Measurements from ENCODE around the gene SYT15B. TPM values are rescaled to one million over a fixed set of nuclear protein-coding genes. Genes with fewer than 3 reads are reported as not detected.
"Not testable (repeated sequence)": the region's sequence is repeated elsewhere in the genome, so short reads cannot be mapped to it uniquely, and the experiment has no call there.

The SYT15B gene
- total and polyA plus RNA-seq, 2 donors (not counting 1 experiment from before 2014, with no cell fraction given), result 0.04 TPM; not detected in 1

- H3K27me3 Mint-ChIP-seq; H3K36me3 ChIP-seq (replicated peaks in 1 of 2; ENCODE audit: control extremely low read depth in 1 of 2, control insufficient read depth in 1 of 2, extremely low read depth in 1 of 2, insufficient read depth in 2 of 2, low read length in 1 of 2); ATAC-seq (ENCODE audit: low read depth); H3K9me3 ChIP-seq (ENCODE audit: control extremely low read depth in 1 of 3, control insufficient read depth in 2 of 3, insufficient read depth in 1 of 3, low read length in 2 of 3); H3K79me2 ChIP-seq (ENCODE audit: control insufficient read depth, insufficient read depth, low read length); DNase-seq; H3K4me2 ChIP-seq (replicated peaks; ENCODE audit: low read depth, low read length, poor library complexity, severe bottlenecking); H3K4me3 Mint-ChIP-seq; H3K4me1 Mint-ChIP-seq; CTCF ChIA-PET; H3K9ac ChIP-seq (ENCODE audit: low read length); POLR2A ChIA-PET; H4K20me1 ChIP-seq (ENCODE audit: control insufficient read depth, insufficient read depth, low read length, poor library complexity, severe bottlenecking); H3K4me3 ChIP-seq (ENCODE audit: control extremely low read depth in 1 of 5, extremely low read depth in 1 of 5, insufficient read depth in 1 of 5, low read depth in 2 of 5, low read length in 4 of 5); H3K27ac ChIP-seq (ENCODE audit: low read length in 2 of 2); H3K4me1 ChIP-seq (ENCODE audit: control insufficient read depth in 2 of 2, insufficient read depth in 2 of 2, low read length in 2 of 2); H3K9me3 Mint-ChIP-seq (ENCODE audit: insufficient read depth); intact Hi-C loops (cut with micrococcal nuclease); H2AFZ ChIP-seq (ENCODE audit: insufficient read depth, low read depth, low read length, poor library complexity, severe bottlenecking); H3K27me3 ChIP-seq (replicated peaks in 1 of 4; ENCODE audit: control extremely low read depth in 1 of 4, control insufficient read depth in 3 of 4, insufficient read depth in 4 of 4, low read length in 3 of 4); H3K27ac Mint-ChIP-seq: not testable (repeated sequence)
- WGBS (ENCODE audit: insufficient coverage), result no CpG with 5 or more reads among the region's 3 CpGs
Observed at GRCh38 chr10:47753176-47753575, 10.2 kb downstream of the SYT15B start.

GRCh38 chr10:47751821-47752220, 11.6 kb downstream of the SYT15B start:
- H3K27ac ChIP-seq (ENCODE audit: low read length in 2 of 2); H3K79me2 ChIP-seq (ENCODE audit: control insufficient read depth, insufficient read depth, low read length); DNase-seq; H4K20me1 ChIP-seq (ENCODE audit: control insufficient read depth, insufficient read depth, low read length, poor library complexity, severe bottlenecking); H3K4me1 ChIP-seq (ENCODE audit: control insufficient read depth in 2 of 2, insufficient read depth in 2 of 2, low read length in 2 of 2); H3K27ac Mint-ChIP-seq; H3K4me1 Mint-ChIP-seq; POLR2A ChIA-PET; H3K4me3 ChIP-seq (ENCODE audit: control extremely low read depth in 1 of 5, extremely low read depth in 1 of 5, insufficient read depth in 1 of 5, low read depth in 2 of 5, low read length in 4 of 5); H2AFZ ChIP-seq (ENCODE audit: insufficient read depth, low read depth, low read length, poor library complexity, severe bottlenecking); H3K9ac ChIP-seq (ENCODE audit: low read length); H3K27me3 ChIP-seq (replicated peaks in 1 of 4; ENCODE audit: control extremely low read depth in 1 of 4, control insufficient read depth in 3 of 4, insufficient read depth in 4 of 4, low read length in 3 of 4); CTCF ChIA-PET; H3K27me3 Mint-ChIP-seq; ATAC-seq (ENCODE audit: low read depth); H3K9me3 ChIP-seq (ENCODE audit: control extremely low read depth in 1 of 3, control insufficient read depth in 2 of 3, insufficient read depth in 1 of 3, low read length in 2 of 3); H3K36me3 ChIP-seq (replicated peaks in 1 of 2; ENCODE audit: control extremely low read depth in 1 of 2, control insufficient read depth in 1 of 2, extremely low read depth in 1 of 2, insufficient read depth in 2 of 2, low read length in 1 of 2); H3K4me2 ChIP-seq (replicated peaks; ENCODE audit: low read depth, low read length, poor library complexity, severe bottlenecking); H3K4me3 Mint-ChIP-seq; intact Hi-C loops (cut with micrococcal nuclease); H3K9me3 Mint-ChIP-seq (ENCODE audit: insufficient read depth): not testable (repeated sequence)
- WGBS (ENCODE audit: insufficient coverage), result no CpG with 5 or more reads among the region's 3 CpGs

- H2AFZ ChIP-seq (ENCODE audit: insufficient read depth, low read depth, low read length, poor library complexity, severe bottlenecking); H3K27ac ChIP-seq (ENCODE audit: low read length in 2 of 2); H3K36me3 ChIP-seq (replicated peaks in 1 of 2; ENCODE audit: control extremely low read depth in 1 of 2, control insufficient read depth in 1 of 2, extremely low read depth in 1 of 2, insufficient read depth in 2 of 2, low read length in 1 of 2); H3K27me3 Mint-ChIP-seq; H3K4me3 ChIP-seq (ENCODE audit: control extremely low read depth in 1 of 5, extremely low read depth in 1 of 5, insufficient read depth in 1 of 5, low read depth in 2 of 5, low read length in 4 of 5); DNase-seq; H3K9ac ChIP-seq (ENCODE audit: low read length); H3K4me1 ChIP-seq (ENCODE audit: control insufficient read depth in 2 of 2, insufficient read depth in 2 of 2, low read length in 2 of 2); ATAC-seq (ENCODE audit: low read depth); intact Hi-C loops (cut with micrococcal nuclease); H3K4me3 Mint-ChIP-seq; H3K79me2 ChIP-seq (ENCODE audit: control insufficient read depth, insufficient read depth, low read length); H3K4me2 ChIP-seq (replicated peaks; ENCODE audit: low read depth, low read length, poor library complexity, severe bottlenecking); H4K20me1 ChIP-seq (ENCODE audit: control insufficient read depth, insufficient read depth, low read length, poor library complexity, severe bottlenecking); CTCF ChIA-PET; POLR2A ChIA-PET; H3K27me3 ChIP-seq (replicated peaks in 1 of 4; ENCODE audit: control extremely low read depth in 1 of 4, control insufficient read depth in 3 of 4, insufficient read depth in 4 of 4, low read length in 3 of 4); H3K9me3 Mint-ChIP-seq (ENCODE audit: insufficient read depth); H3K4me1 Mint-ChIP-seq; H3K9me3 ChIP-seq (ENCODE audit: control extremely low read depth in 1 of 3, control insufficient read depth in 2 of 3, insufficient read depth in 1 of 3, low read length in 2 of 3); H3K27ac Mint-ChIP-seq: not testable (repeated sequence)
- no CpG with 5 or more reads among the region's 8 CpGs for WGBS (ENCODE audit: insufficient coverage)
Observed at GRCh38 chr10:47750360-47750759, 13.0 kb downstream of the SYT15B start.

GRCh38 chr10:47746780-47747376, 16.5 kb downstream of the SYT15B start:
- H3K27me3 Mint-ChIP-seq; H3K79me2 ChIP-seq (ENCODE audit: control insufficient read depth, insufficient read depth, low read length); H3K27ac ChIP-seq (ENCODE audit: low read length in 2 of 2); H3K27ac Mint-ChIP-seq; H4K20me1 ChIP-seq (ENCODE audit: control insufficient read depth, insufficient read depth, low read length, poor library complexity, severe bottlenecking); H3K9me3 ChIP-seq (ENCODE audit: control extremely low read depth in 1 of 3, control insufficient read depth in 2 of 3, insufficient read depth in 1 of 3, low read length in 2 of 3); H3K4me2 ChIP-seq (replicated peaks; ENCODE audit: low read depth, low read length, poor library complexity, severe bottlenecking); CTCF ChIA-PET; H3K4me1 ChIP-seq (ENCODE audit: control insufficient read depth in 2 of 2, insufficient read depth in 2 of 2, low read length in 2 of 2); H2AFZ ChIP-seq (ENCODE audit: insufficient read depth, low read depth, low read length, poor library complexity, severe bottlenecking); POLR2A ChIA-PET; intact Hi-C loops (cut with micrococcal nuclease); H3K4me3 ChIP-seq (ENCODE audit: control extremely low read depth in 1 of 5, extremely low read depth in 1 of 5, insufficient read depth in 1 of 5, low read depth in 2 of 5, low read length in 4 of 5); H3K9ac ChIP-seq (ENCODE audit: low read length); H3K4me1 Mint-ChIP-seq; H3K36me3 ChIP-seq (replicated peaks in 1 of 2; ENCODE audit: control extremely low read depth in 1 of 2, control insufficient read depth in 1 of 2, extremely low read depth in 1 of 2, insufficient read depth in 2 of 2, low read length in 1 of 2); H3K27me3 ChIP-seq (replicated peaks in 1 of 4; ENCODE audit: control extremely low read depth in 1 of 4, control insufficient read depth in 3 of 4, insufficient read depth in 4 of 4, low read length in 3 of 4); ATAC-seq (ENCODE audit: low read depth); H3K9me3 Mint-ChIP-seq (ENCODE audit: insufficient read depth); H3K4me3 Mint-ChIP-seq; DNase-seq: not testable (repeated sequence)
- no CpG with 5 or more reads among the region's 4 CpGs for WGBS (ENCODE audit: insufficient coverage)
